GM12873 (cell line): ENCODE data around the gene NANOS1.

Experiments
- CTCF ChIP-seq: IDR thresholded peaks from 2 replicates; pipeline ENCODE4 v1.5.1; 2012; ENCODE audit warnings: low read depth, mild to moderate bottlenecking, moderate library complexity, low read length, control low read depth; ENCODE audit not compliant: insufficient read depth; ENCODE audit errors: missing control alignments

The NANOS1 gene

GRCh38 chr10:119029613-119030420 is at the start of gene NANOS1:
Gene NANOS1, plus strand, starts transcription at chr10:119029714. Its CDS starts 88 bp downstream, at chr10:119029802.
- no peak for TF ChIP-seq CTCF

GRCh38 chr10:118980135-118980865 is 49.2 kb upstream of the NANOS1 start:
- TF ChIP-seq CTCF, result no peak

GRCh38 chr10:118980870-118981269 is 48.6 kb upstream of the NANOS1 start:
- TF ChIP-seq CTCF, result no peak

GRCh38 chr10:118981946-118982345 is 47.6 kb upstream of the NANOS1 start:
- TF ChIP-seq CTCF, result no peak

GRCh38 chr10:118982366-118982765 is 47.1 kb upstream of the NANOS1 start:
- no peak for TF ChIP-seq CTCF

- TF ChIP-seq CTCF, result no peak
Measured at GRCh38 chr10:118983263-118983662, 46.3 kb upstream of the NANOS1 start.

- no peak for TF ChIP-seq CTCF
Measured at GRCh38 chr10:118985576-118985975, 43.9 kb upstream of the NANOS1 start.
